ENCODE data around the gene GPNMB.

DNA sequence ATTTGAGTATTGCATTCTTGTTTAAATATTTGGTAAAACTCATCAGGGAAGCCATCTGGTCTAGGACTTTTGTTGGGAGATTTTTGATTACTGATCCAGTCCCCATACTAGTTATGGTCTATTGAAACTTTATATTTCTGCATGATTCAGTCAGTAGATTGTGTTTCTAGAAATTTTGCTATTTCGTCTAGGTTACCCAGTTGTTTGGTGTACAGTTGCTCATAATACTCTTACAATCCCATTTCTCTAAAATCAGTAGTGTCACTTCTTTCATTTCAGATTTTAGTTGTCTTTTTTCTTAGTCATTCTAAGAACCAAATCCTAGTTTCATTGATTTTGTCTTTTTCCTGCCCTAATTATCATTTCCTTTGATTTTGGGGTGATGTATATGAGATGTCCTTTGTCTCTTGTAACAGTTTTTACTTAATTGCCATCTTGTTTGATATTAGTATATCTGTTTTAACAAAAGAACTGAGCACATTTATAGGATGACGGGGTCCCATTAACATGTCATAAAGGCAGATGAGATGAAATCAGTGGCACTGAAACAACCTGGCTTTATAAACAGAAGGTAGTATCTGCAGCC, 60.5 kb downstream of the GPNMB start:
- TF ChIP-seq, protein P1, sequence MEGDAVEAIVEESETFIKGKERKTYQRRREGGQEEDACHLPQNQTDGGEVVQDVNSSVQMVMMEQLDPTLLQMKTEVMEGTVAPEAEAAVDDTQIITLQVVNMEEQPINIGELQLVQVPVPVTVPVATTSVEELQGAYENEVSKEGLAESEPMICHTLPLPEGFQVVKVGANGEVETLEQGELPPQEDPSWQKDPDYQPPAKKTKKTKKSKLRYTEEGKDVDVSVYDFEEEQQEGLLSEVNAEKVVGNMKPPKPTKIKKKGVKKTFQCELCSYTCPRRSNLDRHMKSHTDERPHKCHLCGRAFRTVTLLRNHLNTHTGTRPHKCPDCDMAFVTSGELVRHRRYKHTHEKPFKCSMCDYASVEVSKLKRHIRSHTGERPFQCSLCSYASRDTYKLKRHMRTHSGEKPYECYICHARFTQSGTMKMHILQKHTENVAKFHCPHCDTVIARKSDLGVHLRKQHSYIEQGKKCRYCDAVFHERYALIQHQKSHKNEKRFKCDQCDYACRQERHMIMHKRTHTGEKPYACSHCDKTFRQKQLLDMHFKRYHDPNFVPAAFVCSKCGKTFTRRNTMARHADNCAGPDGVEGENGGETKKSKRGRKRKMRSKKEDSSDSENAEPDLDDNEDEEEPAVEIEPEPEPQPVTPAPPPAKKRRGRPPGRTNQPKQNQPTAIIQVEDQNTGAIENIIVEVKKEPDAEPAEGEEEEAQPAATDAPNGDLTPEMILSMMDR (IDR thresholded peaks at IDR 0.05) = no peak
- no peak for TF ChIP-seq POLR2A (IDR thresholded peaks at IDR 0.05)

Data from prostate gland (tissue), 2 donors.